Tibial artery (tissue), 4 donors: ENCODE measurements around the gene CYP24A1.

ENCODE experiments used
- DNase-seq, 2 donors: peaks; one replicate each; pipeline ENCODE4 v3.0.0-alpha.2; 2019
- H3K27ac ChIP-seq, 2 donors: fragments of 200-600 bp; sonication (generic) in 1 of 2; 1 replicate in 1 of 2; 2 replicates in 1 of 2; pipeline ENCODE4 v1.5.1; 2018 to 2019; ENCODE audit warnings: mild to moderate bottlenecking in 1 of 2
- H3K27me3 ChIP-seq, 2 donors: fragments of 200-600 bp; sonication (generic) in 1 of 2; one replicate each; pipeline versions ENCODE4 v1.5.1 to v1.6.0; 2016 to 2019
- H3K36me3 ChIP-seq, 3 donors: fragments of 200-600 bp; sonication (generic) in 2 of 3; one replicate each; pipeline ENCODE4 v1.5.1; 2016 to 2019; ENCODE audit warnings: mild to moderate bottlenecking in 2 of 3
- H3K4me1 ChIP-seq, 4 donors: fragments of 200-600 bp; sonication (generic) in 2 of 4; 1 replicate in 3 of 4; 2 replicates in 1 of 4; pipeline ENCODE4 v1.5.1; 2016 to 2019
- H3K4me3 ChIP-seq, 2 donors: fragments of 200-600 bp; sonication (generic) in 1 of 2; 1 replicate in 1 of 2; 2 replicates in 1 of 2; pipeline ENCODE4 v1.5.1; 2018 to 2019; ENCODE audit warnings: mild to moderate bottlenecking in 2 of 2
- H3K9me3 ChIP-seq, 3 donors: fragments of 200-600 bp; sonication (generic) in 1 of 3; one replicate each; pipeline ENCODE4 v1.5.1; 2016 to 2019
- intact Hi-C: fragments of 100-400 bp; cut with DNase I; formaldehyde crosslinking; loops from one replicate; pipeline ENCODE4 v1.15.0; 2023; ENCODE audit warnings: low total_unique reads
- TF ChIP-seq, protein P1 (sequence below), 2 experiments: fragments of 200-600 bp in 1 of 2; fragments of 450-650 bp in 1 of 2; IDR thresholded peaks; one replicate each; pipeline ENCODE4 v1.5.1; 2017 to 2019; ENCODE audit warnings: antibody characterized with exemption in 2 of 2, mild to moderate bottlenecking in 1 of 2, moderate library complexity in 1 of 2

The CYP24A1 gene

DNA sequence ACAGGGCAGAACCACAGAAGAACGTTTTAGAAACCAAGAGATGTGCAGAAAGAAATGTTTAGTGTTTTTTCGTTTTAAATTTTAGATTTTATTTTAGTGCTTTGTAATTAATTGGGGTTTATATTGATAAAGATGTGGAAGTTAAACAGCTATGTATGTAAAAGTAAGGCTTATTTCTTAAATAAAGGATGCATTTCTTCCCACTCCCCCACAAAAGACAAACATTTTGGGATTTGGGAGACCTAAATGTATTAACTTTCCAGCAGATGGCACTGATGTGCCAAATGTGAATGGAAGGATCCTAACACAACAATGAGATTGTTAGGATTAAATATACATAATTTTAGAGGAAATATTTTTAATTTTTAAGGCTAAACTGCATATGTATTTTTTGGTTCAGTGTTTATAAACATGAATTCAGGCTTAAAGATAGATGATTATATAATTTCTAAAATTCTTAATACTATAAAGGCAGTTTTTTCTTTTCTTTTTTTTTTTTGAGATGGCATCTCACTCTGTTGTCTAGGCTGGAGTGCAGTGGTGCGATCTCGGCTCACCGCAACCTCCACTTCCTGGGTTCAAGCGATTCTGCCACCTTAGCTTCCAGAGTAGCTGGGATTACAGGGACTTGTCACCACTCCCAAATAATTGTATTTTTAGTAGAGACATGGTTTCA, 46.1 kb upstream of the CYP24A1 start:
- Histone ChIP-seq H3K4me1 (peaks cover 0 to 13% (median 8%) of the 10 kb centered on the region in 4 donors), H3K27me3 (no peaks in the 10 kb centered on the region), H3K9me3 (no peaks in the 10 kb centered on the region), H3K4me3 (no peak overlapping the region), H3K36me3 (peaks cover 6 to 23% (median 9%) of the 10 kb centered on the region in 3 donors), H3K27ac (no peak overlapping the region)
- TF ChIP-seq, protein P1, sequence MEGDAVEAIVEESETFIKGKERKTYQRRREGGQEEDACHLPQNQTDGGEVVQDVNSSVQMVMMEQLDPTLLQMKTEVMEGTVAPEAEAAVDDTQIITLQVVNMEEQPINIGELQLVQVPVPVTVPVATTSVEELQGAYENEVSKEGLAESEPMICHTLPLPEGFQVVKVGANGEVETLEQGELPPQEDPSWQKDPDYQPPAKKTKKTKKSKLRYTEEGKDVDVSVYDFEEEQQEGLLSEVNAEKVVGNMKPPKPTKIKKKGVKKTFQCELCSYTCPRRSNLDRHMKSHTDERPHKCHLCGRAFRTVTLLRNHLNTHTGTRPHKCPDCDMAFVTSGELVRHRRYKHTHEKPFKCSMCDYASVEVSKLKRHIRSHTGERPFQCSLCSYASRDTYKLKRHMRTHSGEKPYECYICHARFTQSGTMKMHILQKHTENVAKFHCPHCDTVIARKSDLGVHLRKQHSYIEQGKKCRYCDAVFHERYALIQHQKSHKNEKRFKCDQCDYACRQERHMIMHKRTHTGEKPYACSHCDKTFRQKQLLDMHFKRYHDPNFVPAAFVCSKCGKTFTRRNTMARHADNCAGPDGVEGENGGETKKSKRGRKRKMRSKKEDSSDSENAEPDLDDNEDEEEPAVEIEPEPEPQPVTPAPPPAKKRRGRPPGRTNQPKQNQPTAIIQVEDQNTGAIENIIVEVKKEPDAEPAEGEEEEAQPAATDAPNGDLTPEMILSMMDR (IDR thresholded peaks at IDR 0.05): peak; percentile 32 to 36
- intact Hi-C loops: no loop called here
- no peak for DNase-seq

DNA sequence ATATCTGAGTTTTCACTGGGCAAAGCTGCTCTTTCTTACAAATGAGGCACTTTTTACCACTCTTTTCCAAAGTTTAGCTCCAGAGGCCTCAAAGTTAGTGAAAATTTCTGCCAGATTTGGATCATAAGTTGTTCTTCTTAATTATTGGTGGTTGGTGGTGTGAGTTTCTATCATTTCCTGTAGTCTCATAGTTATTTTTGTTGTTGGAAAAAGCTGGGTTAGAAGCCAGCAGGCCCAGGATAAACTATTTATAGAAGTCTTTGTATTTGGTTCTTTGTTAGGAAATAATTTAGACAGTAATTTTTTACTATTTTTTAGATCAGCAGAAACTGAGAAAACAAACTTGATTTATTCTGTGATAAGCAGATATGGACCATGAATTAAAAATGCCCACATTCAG, 44.7 kb upstream of the CYP24A1 start:
- TF ChIP-seq, protein P1 (IDR thresholded peaks at IDR 0.05): no peak
- intact Hi-C loops: no loop called here
- peaks cover 9 to 29% (median 11%) of the 10 kb centered on the region in 3 donors for H3K36me3 ChIP-seq
- DNase-seq: no peak
- H3K9me3 ChIP-seq: no peaks in the 10 kb centered on the region
- no peak overlapping the region for H3K4me3 ChIP-seq
- no peak overlapping the region for H3K27ac ChIP-seq
- H3K27me3 ChIP-seq: no peaks in the 10 kb centered on the region
- peaks cover 0 to 14% (median 8%) of the 10 kb centered on the region in 4 donors for H3K4me1 ChIP-seq

DNA sequence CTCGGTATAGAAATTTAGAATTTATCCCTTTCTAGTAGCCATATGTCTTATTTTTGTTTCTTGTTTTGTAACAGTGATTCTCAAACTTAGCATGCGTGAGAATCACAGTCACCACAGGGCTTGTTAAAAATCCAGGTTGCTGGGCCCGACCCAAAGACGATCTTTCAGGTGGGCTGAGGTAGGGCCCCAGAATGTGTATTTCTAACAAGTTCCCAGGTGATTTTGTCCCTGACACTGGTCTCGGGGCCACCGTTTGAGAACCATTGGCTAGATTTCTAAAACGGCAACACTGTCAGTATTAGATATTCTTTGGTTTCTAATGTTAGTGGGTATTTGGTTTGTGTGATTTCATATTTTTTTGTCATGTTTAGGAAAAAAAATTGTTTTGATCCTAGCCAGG, 44.0 kb upstream of the CYP24A1 start:
- TF ChIP-seq, protein P1 (IDR thresholded peaks at IDR 0.05): no peak
- H3K27ac ChIP-seq: no peak overlapping the region
- no peaks in the 10 kb centered on the region for H3K27me3 ChIP-seq
- no peaks in the 10 kb centered on the region for H3K9me3 ChIP-seq
- intact Hi-C loops: no loop called here
- peaks cover 9 to 29% (median 11%) of the 10 kb centered on the region in 3 donors for H3K36me3 ChIP-seq
- H3K4me3 ChIP-seq: no peak overlapping the region
- no peak for DNase-seq
- H3K4me1 ChIP-seq: peaks cover 0 to 21% (median 10%) of the 10 kb centered on the region in 4 donors

DNA sequence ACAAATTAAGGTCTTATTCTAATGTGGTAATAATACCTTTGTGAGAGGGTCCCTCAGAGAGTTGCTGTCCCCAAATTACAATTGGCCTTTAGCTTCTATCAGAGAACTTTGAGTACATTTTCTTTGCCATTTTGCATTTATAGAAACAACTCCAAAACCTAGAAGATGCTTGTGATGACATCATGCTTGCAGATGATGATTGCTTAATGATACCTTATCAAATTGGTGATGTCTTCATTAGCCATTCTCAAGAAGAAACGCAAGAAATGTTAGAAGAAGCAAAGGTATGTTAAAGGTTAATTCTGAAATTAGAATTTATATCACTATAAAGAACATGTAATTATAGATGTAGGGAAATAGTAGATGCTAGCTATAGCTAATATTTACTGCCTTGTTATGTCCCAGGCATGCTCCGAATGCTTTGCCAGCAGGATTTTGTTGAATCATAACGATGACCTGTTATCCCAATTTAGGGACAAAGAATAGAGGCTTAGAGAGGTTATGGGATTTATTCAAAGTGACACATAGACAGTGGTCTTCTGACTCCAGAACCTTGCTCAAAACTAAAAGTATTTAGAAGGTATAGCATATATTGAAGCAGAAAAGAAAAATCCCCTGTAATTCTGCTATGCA, 41.5 kb upstream of the CYP24A1 start:
- no peaks in the 10 kb centered on the region for H3K9me3 ChIP-seq
- intact Hi-C loops: no loop called here
- H3K4me1 ChIP-seq: peaks cover 0 to 20% (median 7%) of the 10 kb centered on the region in 4 donors
- no peak overlapping the region for H3K4me3 ChIP-seq
- H3K36me3 ChIP-seq: peaks cover 9 to 23% (median 11%) of the 10 kb centered on the region in 3 donors
- no peak for DNase-seq
- TF ChIP-seq, protein P1 (IDR thresholded peaks at IDR 0.05): no peak
- no peaks in the 10 kb centered on the region for H3K27me3 ChIP-seq
- no peak overlapping the region for H3K27ac ChIP-seq

DNA sequence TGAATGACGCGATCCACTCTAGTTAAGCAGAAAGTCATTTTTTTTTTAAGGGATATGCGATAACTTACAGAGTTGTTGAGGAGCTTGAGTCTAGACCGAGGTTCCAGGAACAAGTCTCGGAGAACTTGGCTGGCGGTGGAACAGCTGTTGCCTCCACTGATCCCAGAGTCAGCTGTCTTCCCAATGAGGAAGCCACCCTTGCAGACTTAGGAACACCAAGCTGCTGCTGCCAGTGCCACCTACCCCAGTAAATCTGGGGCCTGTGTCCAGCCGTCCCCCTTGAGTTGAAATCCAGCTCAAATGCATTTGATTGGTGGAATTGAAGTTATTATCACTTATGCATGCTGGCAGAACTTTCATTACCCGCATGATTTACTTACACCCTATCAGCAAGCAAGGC, 40.8 kb upstream of the CYP24A1 start:
- H3K4me1 ChIP-seq: peaks cover 0 to 27% (median 10%) of the 10 kb centered on the region in 4 donors

More for the DNA sequence above, 40.8 kb upstream of the CYP24A1 start:
- Histone ChIP-seq H3K4me3 (no peak overlapping the region), H3K9me3 (no peaks in the 10 kb centered on the region), H3K36me3 (peaks cover 9 to 21% (median 11%) of the 10 kb centered on the region in 3 donors), H3K27me3 (no peaks in the 10 kb centered on the region), H3K27ac (no peak overlapping the region)
- intact Hi-C loops: no loop called here
- TF ChIP-seq, protein P1 (IDR thresholded peaks at IDR 0.05): no peak
- no peak for DNase-seq
